Measurements from ENCODE around the gene NR2F6.

NR2F6 gene

DNA sequence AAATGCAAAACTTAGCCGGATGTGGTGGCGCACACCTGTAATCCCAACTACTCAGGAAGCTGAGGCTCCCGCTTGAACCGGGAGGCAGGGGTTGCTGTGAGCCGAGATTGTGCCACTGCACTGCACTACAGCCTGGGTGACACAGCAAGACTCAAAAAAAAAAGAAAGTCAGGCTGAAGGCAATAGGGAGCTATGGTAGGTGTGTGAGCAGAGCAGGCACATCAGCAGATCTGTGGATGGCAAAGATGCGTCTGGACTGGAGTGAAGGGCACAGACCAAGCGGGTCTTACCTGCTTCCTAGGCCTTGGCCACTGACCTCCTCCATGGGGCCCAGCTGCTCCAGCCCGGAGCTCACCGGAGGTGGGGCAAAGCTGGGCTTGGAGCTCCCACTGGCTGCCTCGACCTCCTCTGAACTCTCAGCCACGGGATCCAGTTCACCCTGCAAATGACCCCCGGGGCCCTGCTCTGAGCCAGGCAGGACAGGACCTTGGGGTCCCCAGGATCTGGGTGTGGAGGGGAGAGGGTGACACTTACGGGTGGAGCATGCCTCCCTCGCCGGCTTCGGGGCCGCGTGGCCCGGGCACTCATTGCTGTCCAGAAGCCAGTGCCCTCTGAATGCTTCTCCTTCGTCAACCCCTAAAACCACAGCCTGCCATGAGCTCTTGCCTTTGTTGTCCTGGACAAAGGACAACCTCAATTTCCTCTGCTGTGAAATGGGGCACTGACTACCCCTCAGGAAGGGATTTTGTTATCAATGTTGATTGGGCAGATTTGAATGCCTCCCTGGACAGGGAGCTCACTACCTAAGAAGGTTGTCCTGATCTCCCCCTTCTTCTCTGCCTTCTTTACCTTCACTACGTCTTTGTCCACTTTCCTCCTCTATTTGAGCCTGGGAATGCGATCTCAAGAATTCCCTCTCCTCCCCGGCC is 18.3 kb upstream of the NR2F6 start:
- DNase-seq = no peak

DNA sequence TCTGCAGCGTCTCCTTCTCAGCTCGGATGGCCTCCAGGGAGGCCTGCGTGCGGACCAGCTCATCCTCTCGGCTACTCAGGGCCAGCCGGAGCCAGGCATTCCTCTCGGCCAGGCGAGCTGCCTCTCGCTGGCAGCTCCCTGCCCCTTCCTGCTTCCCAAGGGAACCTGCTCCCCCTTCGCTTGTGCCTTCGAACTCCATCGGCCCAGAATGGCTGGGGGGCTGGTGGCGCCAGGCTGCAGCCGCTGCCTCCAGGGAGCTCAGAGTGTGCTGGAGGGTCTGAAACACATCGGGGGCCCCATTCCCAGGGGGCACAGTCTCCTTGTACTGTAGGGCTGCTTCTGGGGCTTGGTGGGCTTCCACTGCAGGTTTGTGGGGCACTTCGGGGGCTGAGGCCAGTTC is 16.8 kb upstream of the NR2F6 start:
- DNase-seq = no peak

DNA sequence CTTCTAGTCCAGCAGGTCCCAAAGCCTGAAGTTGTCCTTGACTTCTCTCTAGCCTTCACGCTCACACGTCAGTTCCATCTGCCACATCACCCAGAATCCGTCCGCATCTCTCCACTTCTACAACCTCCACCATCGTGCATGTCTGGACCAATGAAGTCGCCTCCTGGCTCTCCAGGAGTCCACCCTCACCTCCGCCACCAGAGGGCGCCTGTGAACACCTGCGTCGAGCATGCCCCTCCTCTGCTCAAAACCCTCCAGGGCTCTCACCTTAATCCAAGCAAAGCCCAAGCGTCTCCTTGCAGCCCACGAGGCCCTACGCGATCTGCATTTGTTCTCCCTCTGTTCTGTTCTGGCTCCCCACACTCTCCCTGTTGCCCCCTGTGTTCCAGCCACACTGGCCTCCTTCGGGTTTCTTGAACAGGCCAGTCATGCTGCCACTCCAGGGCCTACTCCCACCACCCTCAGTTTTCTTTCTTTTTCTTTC is 15.2 kb upstream of the NR2F6 start:
- DNase-seq = peak; percentile 90

DNA sequence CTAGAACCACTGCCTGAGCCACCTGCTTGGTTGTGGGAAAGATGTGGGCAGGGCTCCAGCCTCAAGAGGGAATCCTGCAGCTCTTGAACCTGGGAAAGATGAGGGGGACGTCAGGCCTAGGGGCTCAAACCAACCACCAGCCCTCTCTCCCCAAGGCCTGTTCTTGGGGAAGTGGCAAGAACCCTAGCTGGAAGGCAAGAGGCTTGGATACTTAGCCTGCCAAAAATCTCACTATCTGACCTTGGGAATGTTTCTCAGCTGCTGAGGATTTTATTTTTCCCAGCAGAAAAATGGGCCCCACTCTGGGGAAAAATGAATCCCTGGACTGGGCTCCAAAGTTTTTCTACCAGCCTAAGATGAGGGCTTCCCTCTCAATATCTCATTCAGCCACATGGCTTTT is 14.2 kb upstream of the NR2F6 start:
- DNase-seq = no peak

DNA sequence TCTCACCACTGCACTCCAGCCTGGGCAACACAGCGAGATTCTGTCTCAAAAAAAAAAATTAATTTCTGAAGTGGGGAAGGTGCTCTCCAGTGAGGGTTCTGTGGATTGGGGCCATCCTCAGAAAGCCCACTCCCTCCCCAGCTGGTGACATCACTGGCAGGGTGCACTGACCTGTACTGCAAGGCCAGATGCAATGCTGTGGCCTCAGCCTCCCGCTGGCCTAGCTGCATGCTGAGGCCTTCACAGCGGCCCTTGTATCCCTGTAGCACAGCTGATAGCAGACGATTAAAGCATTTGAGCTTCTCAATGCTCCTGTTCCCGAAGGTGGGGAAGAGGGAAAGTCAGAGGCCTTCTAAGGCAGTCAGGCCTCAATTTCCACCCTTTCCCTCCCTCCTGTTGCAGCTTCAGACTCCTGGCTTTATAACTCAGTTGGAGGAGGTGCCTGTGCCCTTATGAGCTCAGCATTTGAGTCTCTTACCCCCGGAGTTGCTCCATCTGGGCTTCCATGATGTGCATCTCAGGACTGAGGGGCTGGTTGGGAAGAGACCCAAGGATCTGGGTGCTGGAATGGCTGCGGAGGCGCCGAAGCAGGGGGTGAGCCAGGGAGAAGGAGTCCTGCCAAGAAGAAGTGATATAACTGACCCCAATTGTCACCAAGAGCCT is 13.5 kb upstream of the NR2F6 start:
- no peak for DNase-seq

DNA sequence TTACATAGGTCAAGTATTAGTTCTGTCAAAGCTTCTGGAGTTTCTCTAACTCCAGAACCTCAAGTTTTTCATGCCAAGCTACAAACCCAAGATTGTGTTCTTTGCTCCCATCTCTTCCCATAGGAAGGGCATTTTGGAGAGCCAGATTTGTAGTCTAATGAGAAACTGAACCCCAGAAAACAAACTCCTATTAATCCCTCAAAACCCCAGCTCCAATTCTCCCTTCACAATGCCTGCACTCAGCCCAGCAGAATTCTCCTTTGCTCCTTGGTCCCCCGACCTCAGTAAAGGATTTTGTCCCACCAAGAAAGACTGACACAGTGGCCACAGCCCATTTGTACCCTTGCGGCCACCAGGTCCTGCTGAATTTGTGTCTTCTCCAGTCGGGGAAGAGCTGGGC is 10.4 kb upstream of the NR2F6 start:
- DNase-seq = no peak

DNA sequence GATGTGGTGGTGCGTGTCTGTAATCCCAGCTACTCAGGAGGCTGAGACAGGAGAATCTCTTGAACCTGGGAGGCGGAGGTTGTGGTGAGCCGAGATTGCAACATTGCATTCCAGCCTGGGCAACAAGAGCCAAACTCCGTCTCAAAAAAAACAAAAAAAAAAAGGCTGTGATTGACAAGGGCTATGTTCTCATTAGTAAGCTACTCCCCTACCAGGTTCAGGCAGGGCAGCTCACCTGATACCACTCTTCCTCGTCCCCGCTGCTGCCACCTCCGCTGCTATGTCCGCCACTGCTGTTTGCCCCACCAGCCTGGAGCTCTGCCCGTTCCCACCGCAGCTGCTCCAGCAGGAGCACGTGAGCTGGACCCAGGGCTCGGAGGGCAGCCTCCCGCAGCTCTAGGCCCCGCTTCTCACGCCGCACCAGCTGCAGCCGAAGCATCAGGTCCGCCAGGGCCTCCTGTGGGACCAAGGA is 9.5 kb upstream of the NR2F6 start:
- no peak for DNase-seq

DNA sequence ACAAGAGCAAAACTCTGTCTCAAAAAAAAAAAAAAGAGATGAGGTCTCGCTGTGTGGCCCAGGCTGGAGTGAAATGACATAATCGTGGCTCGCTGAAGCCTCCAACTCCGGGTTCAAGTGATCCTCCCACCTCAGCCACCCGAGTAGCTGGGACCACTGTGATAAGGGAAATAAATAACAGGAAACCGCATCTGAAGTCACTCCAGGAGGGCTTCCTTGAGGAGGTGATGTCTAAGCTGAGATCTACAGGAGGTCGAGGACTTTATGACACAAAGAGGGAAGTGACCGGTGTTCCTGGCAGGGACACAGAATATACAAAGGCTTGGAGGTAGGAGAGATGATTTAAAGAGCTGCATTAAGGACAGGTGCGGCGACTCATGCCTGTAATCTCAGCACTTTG is 8.9 kb upstream of the NR2F6 start:
- no peak for DNase-seq

DNA sequence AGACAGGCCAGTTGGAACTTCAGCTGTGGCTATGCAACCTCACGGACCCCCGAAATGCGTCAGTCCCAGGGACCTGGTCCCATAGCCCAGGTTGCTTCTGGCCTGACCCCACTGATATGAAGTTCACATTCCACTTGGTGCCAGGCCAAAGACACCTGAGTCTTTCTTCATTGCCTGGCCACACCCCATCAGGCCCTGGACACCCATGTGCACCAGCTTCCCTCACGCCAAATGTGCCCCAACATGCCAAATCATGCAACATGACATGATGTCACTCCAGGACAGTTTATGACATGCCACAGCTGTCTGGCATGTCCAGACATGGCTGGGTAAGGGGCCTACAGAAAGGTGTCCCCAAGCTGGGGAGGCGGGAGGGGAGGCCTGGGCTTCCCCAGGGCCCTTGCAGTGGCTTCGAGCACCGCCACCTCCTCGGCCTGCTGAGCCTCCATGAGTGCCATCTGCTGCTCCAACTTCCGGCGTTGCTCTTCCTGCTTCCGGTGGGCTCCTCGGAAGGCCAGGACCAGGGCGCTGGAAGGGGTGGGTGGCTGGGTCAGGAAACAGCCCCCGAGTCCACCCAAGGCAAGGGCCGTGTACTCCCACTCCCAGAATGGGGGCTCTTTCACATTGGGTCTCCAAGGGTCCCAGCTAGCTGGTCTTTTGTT is 4.3 kb upstream of the NR2F6 start:
- no peak for DNase-seq

DNA sequence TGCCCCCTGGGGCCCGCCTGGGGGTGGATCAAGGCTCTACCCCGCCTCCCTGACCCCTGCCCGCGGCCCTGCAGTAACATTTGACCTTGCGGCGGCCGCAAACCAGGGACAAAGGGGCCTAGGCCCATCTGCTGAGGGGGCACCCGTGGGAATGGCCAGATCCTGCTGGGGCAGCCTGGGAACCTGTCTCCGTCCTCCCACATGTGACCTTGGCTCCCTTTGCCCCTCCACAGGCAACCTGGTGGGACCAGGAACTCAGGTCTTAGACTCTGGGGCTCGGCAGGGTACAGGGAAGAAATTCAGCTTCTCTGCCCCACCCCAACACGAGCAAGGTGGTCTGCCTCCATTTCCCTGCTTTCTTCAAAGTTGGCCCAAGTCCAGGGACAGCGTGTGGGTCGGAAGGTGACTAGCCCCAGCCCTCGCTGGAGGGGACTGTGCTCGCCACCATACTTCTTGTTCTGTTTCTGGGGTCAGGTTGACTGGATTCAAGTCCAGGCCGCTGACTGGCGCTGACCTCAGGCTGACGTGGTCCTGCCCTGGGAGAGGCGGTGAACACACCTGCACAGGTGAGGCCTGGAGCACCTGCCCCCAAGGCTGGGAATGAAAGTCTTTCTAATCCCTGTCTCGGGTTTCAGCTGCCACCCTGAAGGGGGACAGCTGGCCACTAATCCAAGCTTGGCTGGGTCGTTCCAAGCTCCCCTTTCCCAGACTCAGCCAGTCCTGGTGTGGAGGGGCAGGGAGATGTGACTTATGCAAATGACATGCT is 2.5 kb upstream of the NR2F6 start:
- no peak for DNase-seq

DNA sequence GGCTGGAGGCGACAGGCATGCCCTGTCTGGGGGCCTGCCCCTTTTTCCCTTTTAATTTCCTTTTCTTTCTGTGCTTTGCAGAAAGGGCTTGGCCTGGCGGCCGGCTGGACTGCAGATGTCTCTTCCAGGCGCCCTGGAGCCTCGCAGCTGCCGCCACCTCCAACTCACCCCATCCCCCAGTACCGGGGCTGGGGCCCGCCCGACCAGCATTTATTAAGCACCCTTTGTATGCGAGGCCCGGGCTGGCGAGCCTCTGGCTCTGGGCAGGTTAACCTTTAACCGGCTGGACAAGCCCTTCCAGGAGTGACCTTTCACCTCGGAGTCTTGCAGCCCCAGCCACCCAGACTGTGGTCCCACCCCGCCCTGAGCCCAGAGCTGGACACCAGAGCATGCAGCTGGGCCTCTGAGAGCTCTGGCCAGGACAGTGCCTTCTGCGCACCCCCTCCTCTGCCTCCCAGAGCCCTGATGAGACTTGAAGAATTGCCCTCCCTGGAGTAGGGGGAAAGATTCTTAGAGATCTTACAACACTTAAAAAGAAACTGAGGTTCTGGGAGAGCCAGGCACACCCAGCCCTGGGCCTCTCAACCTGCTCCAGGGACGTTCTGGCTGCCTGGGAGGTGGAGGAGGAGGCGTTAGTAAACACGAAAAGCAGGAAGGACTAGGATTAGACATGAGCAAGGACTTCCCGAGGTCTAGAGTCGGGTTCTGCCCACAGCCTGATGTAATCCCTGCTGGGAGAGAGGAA is 1.1 kb upstream of the NR2F6 start:
- DNase-seq = no peak

DNA sequence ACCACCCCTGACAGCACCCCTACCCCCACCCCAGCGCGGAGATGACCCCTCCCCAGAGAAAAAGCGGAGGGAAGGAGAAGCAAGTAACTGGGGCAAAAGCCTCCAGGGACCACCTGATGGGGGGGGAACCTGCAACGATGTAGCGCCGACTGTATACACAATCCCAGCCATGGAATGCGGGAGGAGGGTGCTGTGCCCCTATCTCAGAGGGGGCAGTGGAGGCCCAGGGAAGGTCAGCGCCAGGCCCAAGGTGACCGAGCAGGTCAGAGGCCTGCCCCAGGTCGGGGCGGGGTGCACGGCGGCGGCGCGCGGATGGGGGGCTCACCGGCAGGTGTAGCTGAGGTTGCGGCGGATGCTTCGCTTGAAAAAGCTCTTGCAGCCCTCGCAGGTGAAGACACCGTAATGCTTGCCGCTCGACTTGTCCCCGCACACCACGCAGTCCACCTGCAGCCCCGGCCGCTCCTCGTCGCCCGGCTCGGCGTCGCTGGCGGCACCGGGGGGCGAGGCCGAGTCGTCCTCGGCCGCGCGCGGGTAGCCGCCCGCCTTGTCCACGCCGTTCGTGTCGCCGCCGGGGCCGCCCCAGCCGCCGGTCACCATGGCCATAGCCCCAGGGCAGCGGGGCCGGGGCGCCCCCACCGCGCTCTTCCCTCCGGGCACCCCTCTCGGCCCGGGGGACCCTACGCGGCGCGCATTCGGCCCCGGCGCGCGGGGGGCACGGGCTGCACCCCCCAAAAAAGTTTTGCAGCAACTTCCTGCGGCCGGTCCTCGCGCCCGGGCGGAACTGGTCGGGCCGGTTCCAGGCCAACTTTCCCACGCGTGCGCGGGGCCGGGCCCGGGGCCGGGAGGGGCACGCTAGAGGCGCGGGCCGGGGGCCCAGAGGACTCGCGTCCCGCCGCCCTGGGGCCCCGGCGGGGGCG is 843 bp downstream of the NR2F6 start:
- no peak for DNase-seq

DNA sequence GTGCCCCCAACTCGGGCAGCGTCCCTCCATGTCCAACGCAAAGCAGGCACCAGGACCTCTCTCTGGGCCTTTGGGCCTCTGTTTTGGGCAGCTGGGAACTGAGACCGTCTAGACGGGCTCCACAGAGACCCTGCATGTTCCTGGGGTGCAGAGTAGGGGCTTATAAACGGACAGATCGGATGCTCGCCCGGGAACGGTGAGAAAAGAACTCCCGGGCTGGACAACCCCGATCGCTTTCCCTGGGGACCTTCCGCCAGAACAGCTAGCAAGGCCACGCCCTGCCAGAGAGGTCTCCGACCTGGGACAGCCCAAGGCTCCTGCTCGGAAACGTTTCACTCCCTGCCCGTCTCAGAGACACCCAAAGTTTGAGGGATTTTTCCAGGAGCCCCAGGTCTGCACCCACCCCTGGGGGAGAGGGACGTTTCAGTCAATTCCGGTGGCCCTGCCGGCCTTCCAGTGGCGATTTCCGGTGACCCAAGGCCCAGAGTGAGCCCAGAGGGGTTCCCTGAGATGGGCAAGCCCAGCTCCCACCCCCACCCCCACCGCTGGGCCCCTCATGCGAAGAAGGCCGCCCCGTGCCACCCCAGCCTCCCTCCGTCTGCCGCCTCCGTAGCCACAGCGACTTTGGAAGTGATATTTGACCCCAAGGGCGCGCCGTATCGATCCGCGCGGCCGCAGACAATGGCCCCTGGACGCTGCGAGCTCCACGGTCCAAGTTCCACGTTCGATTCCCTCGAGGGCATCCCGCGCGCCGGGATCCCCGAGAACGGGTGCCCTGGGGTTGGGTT is 1.7 kb downstream of the NR2F6 start:
- DNase-seq = no peak

DNA sequence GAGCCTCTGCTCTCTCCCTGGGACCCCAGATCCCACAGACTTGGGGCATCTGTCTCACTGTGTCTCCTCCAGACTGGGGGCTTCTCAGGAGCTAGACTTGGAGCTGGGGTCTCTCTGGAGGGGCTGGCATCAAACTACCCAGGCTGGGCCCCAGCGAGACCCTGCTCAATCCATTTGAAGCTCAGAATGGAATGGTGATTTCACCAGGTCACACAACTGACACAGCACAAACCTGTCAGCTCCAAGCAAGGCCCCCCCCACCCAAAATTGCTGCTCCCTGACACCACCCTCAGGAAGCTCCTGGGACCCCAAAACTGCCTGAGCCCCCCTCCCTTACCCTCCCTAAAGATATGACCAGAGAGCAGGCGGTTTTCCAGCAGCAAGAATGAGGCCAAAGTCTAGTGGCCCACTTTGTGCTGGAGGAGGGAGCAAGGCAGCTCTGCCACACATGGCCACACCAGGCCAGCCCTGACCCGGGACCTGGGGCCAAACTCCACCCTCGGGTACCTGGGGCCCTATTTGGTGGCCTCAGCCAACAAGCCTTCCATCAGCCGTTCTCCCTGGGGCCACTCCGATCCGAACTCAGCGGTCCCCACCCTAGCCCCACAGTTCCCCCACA is 2.4 kb downstream of the NR2F6 start:
- DNase-seq = no peak

DNA sequence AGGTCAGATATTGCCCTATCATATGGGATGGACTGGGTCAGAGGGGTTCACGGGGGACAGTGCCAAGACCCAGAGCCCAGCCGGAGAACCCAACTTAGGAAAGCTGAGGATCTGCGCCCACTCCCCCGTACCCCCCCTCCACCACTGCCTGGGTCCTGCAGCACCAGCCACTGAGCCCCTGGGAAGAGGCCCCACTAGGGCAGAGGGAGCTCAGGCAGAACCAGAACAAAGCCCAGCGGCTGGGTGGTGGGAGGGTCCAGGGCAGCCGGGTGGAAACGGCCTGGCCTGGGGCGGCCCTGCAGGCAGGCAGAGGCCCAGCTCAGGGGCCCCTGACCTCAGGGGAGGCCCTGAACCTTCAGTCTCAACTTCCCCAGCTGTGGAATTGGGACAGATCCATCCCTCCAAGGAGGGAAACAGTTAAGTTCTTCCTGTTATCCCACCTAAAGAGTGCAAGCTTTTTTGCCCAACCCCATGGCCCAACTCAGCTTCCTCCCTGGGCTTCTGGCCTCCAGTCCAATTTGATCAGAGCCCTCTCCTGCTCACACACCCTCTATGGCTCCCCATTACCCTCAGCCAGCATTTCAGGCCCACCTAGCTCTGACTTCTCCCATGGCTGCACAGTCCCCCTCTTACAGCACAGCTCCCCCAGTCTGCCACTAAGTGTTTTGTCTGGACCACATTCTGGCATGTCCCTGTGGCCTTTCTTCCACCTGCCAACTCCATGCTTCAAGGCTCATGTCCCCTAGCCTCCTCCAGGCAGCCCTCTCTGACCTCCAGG is 3.1 kb downstream of the NR2F6 start:
- DNase-seq = no peak

DNA sequence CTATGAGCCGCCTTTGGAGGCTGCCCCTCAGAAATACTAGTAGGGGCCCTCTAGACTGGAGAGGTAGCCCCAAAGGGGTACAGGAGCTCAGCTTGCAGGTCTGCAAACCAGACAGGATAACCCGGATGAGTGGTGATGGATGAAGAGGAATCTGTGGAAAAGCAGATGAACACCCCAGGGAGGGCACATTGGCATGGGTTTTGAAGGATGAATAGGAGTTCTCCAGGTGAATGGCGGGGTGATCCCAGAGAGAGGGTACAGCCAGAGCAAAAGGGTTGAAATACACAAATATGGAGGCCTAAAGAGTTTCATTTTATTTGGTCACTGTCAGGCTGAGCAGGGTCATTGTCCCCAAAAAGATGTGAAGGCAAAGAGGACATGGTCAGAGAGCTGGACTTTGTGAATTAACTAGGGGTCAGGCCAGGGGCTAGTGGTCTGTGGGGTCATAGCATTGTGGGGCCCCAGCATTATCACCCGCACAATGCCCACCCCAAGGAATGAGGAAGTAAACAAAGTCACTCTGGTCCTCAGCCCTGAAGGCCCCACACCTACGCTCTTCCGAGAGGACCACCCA is 4.8 kb downstream of the NR2F6 start:
- DNase-seq = no peak

DNA sequence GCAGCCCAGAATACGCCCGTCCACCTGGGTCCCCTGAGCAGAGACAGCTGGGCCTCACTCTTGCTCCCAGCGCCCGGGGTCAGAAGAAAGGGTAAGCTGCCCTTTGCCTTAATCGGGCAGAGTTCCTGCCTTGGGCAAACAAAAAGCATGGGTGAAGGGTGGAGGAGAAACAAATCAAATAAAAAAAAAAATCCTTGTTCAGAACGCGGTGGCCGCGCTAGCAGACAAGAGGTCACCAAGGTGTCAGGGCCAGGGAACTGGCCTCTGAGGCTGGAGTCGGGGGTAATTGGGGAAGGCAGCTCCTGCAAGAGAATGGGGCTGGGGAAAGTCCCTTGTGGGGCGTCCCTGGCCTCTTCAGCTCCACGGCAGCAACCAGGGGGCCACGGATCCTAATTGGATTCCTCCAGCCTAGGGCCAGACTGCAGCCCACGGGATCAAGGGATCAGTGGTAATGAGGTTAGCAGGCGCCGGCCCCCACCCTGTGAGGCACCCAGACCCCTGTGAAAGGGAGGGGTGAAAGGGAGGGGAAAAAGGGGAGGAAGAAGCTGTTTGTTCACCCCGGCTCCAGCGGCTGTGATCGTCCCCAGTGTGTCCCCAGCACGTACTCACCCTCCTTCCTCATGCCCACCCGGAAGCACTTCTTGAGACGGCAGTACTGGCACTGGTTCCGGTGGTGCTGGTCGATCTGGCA is 5.5 kb downstream of the NR2F6 start:
- DNase-seq = no peak

Measured in activated naive CD4-positive, alpha-beta T cell treated with anti-CD3 and anti-CD28 coated beads, Interleukin-2, amount 50 U/mL, for 16 hours (primary cell).